ENCODE data around the gene FOXO1.

GRCh38 chr13:40549500-40550094, 116.8 kb downstream of the FOXO1 start:
- TF ChIP-seq FOSL1 (IDR thresholded peaks at IDR 0.05; ENCODE audit: low read depth) (no peak), CTCF (IDR thresholded peaks at IDR 0.05 in 2 of 3, conservative IDR thresholded peaks at IDR 0.05 in 1 of 3; ENCODE audit: borderline replicate concordance in 1 of 3, insufficient read depth in 1 of 3, low read depth in 2 of 3, low read length in 2 of 3) (no peak), POLR2A (IDR thresholded peaks at IDR 0.05; ENCODE audit: borderline replicate concordance, extremely low read depth, insufficient read depth, insufficient read length) (no peak), POLR2AphosphoS5 (IDR thresholded peaks at IDR 0.05; ENCODE audit: low read depth, low read length) (no peak), EZH2phosphoT487 (IDR thresholded peaks at IDR 0.05; ENCODE audit: borderline replicate concordance) (no peak), JUND (IDR thresholded peaks at IDR 0.05) (no peak), SP1 (IDR thresholded peaks at IDR 0.05; ENCODE audit: low read depth) (no peak), EZH2 (IDR thresholded peaks at IDR 0.05) (no peak), RAD21 (IDR thresholded peaks at IDR 0.05; ENCODE audit: low read depth) (no peak), TCF7L2 (IDR thresholded peaks at IDR 0.05; ENCODE audit: borderline replicate concordance, extremely low read depth, insufficient read depth, insufficient read length) (no peak), YY1 (IDR thresholded peaks at IDR 0.05; ENCODE audit: extremely low read depth, insufficient replicate concordance, low read depth, low read length) (no peak), MAX (IDR thresholded peaks at IDR 0.05) (no peak), SIN3A (IDR thresholded peaks at IDR 0.05; ENCODE audit: low read depth) (no peak)

Measured in HCT116 (cell line).